ENCODE results near the gene CDH15. TPM values are rescaled to one million over a fixed set of nuclear protein-coding genes. Genes with fewer than 3 reads are reported as not detected.

The CDH15 gene
- total RNA-seq, 1 donor from 2014 or later: 0.35 TPM

GRCh38 chr16:89177501-89177900 is 6.0 kb downstream of the CDH15 start:
- Mint-ChIP-seq H3K4me1 (ENCODE audit: unreplicated experiment) (peaks cover 16% of the 10 kb centered on the region), H3K4me3 (ENCODE audit: unreplicated experiment) (no peak overlapping the region), H3K9me3 (ENCODE audit: unreplicated experiment) (no peaks in the 10 kb centered on the region), H3K36me3 (ENCODE audit: unreplicated experiment) (no peaks in the 10 kb centered on the region), H3K27ac (ENCODE audit: unreplicated experiment) (no peak overlapping the region), H3K27me3 (ENCODE audit: unreplicated experiment) (no peaks in the 10 kb centered on the region)
- TF ChIP-seq, protein P1, sequence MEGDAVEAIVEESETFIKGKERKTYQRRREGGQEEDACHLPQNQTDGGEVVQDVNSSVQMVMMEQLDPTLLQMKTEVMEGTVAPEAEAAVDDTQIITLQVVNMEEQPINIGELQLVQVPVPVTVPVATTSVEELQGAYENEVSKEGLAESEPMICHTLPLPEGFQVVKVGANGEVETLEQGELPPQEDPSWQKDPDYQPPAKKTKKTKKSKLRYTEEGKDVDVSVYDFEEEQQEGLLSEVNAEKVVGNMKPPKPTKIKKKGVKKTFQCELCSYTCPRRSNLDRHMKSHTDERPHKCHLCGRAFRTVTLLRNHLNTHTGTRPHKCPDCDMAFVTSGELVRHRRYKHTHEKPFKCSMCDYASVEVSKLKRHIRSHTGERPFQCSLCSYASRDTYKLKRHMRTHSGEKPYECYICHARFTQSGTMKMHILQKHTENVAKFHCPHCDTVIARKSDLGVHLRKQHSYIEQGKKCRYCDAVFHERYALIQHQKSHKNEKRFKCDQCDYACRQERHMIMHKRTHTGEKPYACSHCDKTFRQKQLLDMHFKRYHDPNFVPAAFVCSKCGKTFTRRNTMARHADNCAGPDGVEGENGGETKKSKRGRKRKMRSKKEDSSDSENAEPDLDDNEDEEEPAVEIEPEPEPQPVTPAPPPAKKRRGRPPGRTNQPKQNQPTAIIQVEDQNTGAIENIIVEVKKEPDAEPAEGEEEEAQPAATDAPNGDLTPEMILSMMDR (IDR thresholded peaks at IDR 0.05): no peak
- no peak for DNase-seq (ENCODE audit: extremely low spot score, unreplicated experiment)

GRCh38 chr16:89178453-89179147 is 7.1 kb downstream of the CDH15 start:
- TF ChIP-seq, protein P1 (IDR thresholded peaks at IDR 0.05): no peak
- Mint-ChIP-seq H3K4me1 (ENCODE audit: unreplicated experiment) (peaks cover 9% of the 10 kb centered on the region), H3K27ac (ENCODE audit: unreplicated experiment) (no peak overlapping the region), H3K36me3 (ENCODE audit: unreplicated experiment) (no peaks in the 10 kb centered on the region), H3K4me3 (ENCODE audit: unreplicated experiment) (no peak overlapping the region), H3K9me3 (ENCODE audit: unreplicated experiment) (no peaks in the 10 kb centered on the region), H3K27me3 (ENCODE audit: unreplicated experiment) (no peaks in the 10 kb centered on the region)
- no peak for DNase-seq (ENCODE audit: extremely low spot score, unreplicated experiment)

GRCh38 chr16:89179148-89179484 is 7.6 kb downstream of the CDH15 start:
- H3K4me3 Mint-ChIP-seq (ENCODE audit: unreplicated experiment): no peak overlapping the region
- H3K36me3 Mint-ChIP-seq (ENCODE audit: unreplicated experiment): no peaks in the 10 kb centered on the region
- H3K27me3 Mint-ChIP-seq (ENCODE audit: unreplicated experiment): no peaks in the 10 kb centered on the region
- H3K27ac Mint-ChIP-seq (ENCODE audit: unreplicated experiment): no peak overlapping the region
- peaks cover 5% of the 10 kb centered on the region for H3K4me1 Mint-ChIP-seq (ENCODE audit: unreplicated experiment)
- no peaks in the 10 kb centered on the region for H3K9me3 Mint-ChIP-seq (ENCODE audit: unreplicated experiment)
- TF ChIP-seq, protein P1 (IDR thresholded peaks at IDR 0.05): no peak
- no peak for DNase-seq (ENCODE audit: extremely low spot score, unreplicated experiment)

GRCh38 chr16:89179656-89180315 is 8.2 kb downstream of the CDH15 start:
- Mint-ChIP-seq H3K27ac (ENCODE audit: unreplicated experiment) (no peak overlapping the region), H3K4me1 (ENCODE audit: unreplicated experiment) (peaks cover 2% of the 10 kb centered on the region), H3K4me3 (ENCODE audit: unreplicated experiment) (no peak overlapping the region)

GRCh38 chr16:89183463-89183862 is 11.9 kb downstream of the CDH15 start:
- Mint-ChIP-seq H3K4me1 (ENCODE audit: unreplicated experiment) (no peaks in the 10 kb centered on the region), H3K9me3 (ENCODE audit: unreplicated experiment) (no peaks in the 10 kb centered on the region), H3K27me3 (ENCODE audit: unreplicated experiment) (no peaks in the 10 kb centered on the region), H3K36me3 (ENCODE audit: unreplicated experiment) (no peaks in the 10 kb centered on the region), H3K4me3 (ENCODE audit: unreplicated experiment) (no peak overlapping the region), H3K27ac (ENCODE audit: unreplicated experiment) (no peak overlapping the region)
- TF ChIP-seq, protein P1 (IDR thresholded peaks at IDR 0.05): no peak
- DNase-seq (ENCODE audit: extremely low spot score, unreplicated experiment): no peak

More at GRCh38 chr16:89179656-89180315, 8.2 kb downstream of the CDH15 start:
- no peak for DNase-seq (ENCODE audit: extremely low spot score, unreplicated experiment)
- Mint-ChIP-seq H3K9me3 (ENCODE audit: unreplicated experiment) (no peaks in the 10 kb centered on the region), H3K36me3 (ENCODE audit: unreplicated experiment) (no peaks in the 10 kb centered on the region), H3K27me3 (ENCODE audit: unreplicated experiment) (no peaks in the 10 kb centered on the region)
- TF ChIP-seq, protein P1 (IDR thresholded peaks at IDR 0.05): no peak

Measured in osteocyte (in vitro differentiated cells).